Endothelial cell of umbilical vein (primary cell): Measurements from ENCODE around the gene GANAB. TPM values are rescaled to one million over a fixed set of nuclear protein-coding genes. Genes with fewer than 3 reads are reported as not detected.

Source experiments
- BruUV-seq: library from RNA; stranded (reverse); fragments of 400-500 nt; replicated peaks from 2 replicates; lab custom pipeline; 2021; lab: Mats Ljungman, UMichigan
- CTCF ChIA-PET: fragments of 300-600, 350-600 bp; sonication (Branson Sonifier 250); formaldehyde crosslinking; loops from one replicate; lab custom pipeline; 2021; ENCODE audit warnings: antibody characterized with exemption, inconsistent platforms; lab: Charles Lee
- POLR2A ChIA-PET: fragments of 300-600, 350-600 bp; sonication (Branson Sonifier 250); formaldehyde crosslinking; loops from one replicate; lab custom pipeline; 2021; ENCODE audit warnings: antibody characterized with exemption, inconsistent platforms; lab: Charles Lee
- DNase-seq: peaks from one replicate; pipeline ENCODE4 v3.0.0-alpha.2; 2011; ENCODE audit warnings: low read depth, low spot score
- FAIRE-seq: peaks from 2 replicates; lab custom pipeline; 2011; peaks lifted over from hg19 to GRCh38; lab: Jason Lieb, UNC
- H2AFZ ChIP-seq: 2 replicates; pipeline ENCODE4 v1.6.0; 2012; ENCODE audit warnings: low read depth, low read length, control low read depth, inconsistent platforms
- H3K27ac ChIP-seq: 2 replicates; pipeline ENCODE4 v1.5.1; 2011; ENCODE audit warnings: low read depth, mild to moderate bottlenecking, control low read depth, low read length, moderate library complexity; ENCODE audit not compliant: insufficient read depth
- H3K27me3 ChIP-seq, 2 experiments: 2 replicates each; pipeline versions ENCODE4 v1.6.0 to v1.6.1; 2011; ENCODE audit warnings: low read length in 2 of 2, mixed read lengths in 1 of 2; ENCODE audit not compliant: control insufficient read depth in 2 of 2, insufficient read depth in 2 of 2
- H3K36me3 ChIP-seq, 2 experiments: 2 replicates in 1 of 2; 3 replicates in 1 of 2; pipeline ENCODE4 v1.5.1; 2011; ENCODE audit warnings: low read length in 2 of 2, mild to moderate bottlenecking in 1 of 2, moderate library complexity in 1 of 2; ENCODE audit not compliant: control insufficient read depth in 2 of 2, insufficient read depth in 2 of 2; ENCODE audit errors: extremely low read depth in 1 of 2
- H3K4me1 ChIP-seq: 3 replicates; pipeline ENCODE4 v1.5.1; 2011; ENCODE audit warnings: mild to moderate bottlenecking, low read length; ENCODE audit not compliant: control insufficient read depth, insufficient read depth; ENCODE audit errors: extremely low read depth
- H3K4me2 ChIP-seq: 2 replicates; pipeline ENCODE4 v1.6.1; 2011; ENCODE audit warnings: low read length, control low read depth, mixed read lengths; ENCODE audit not compliant: insufficient read depth
- H3K4me3 ChIP-seq, 3 experiments: fragments of 200-600 bp in 1 of 3; sonication (generic), shearing (Covaris generic) in 1 of 3; replicated peaks in 1 of 3; 2 replicates each; pipeline ENCODE4 v1.5.1; 2011 to 2016; ENCODE audit warnings: control low read depth in 3 of 3, low read length in 3 of 3, mild to moderate bottlenecking in 2 of 3, inconsistent platforms in 1 of 3, low read depth in 1 of 3, moderate library complexity in 1 of 3; ENCODE audit not compliant: insufficient read depth in 1 of 3
- H3K79me2 ChIP-seq: 2 replicates; pipeline ENCODE4 v1.6.0; 2012; ENCODE audit warnings: low read length, inconsistent platforms; ENCODE audit not compliant: control insufficient read depth, insufficient read depth
- H3K9ac ChIP-seq: replicated peaks from 2 replicates; pipeline ENCODE3; 2011; ENCODE audit warnings: low read length, control low read depth; ENCODE audit not compliant: insufficient read depth; ENCODE audit errors: extremely low read depth
- H3K9me1 ChIP-seq: replicated peaks from 3 replicates; pipeline ENCODE4 v1.6.0; 2011; ENCODE audit warnings: mild to moderate bottlenecking, low read length; ENCODE audit not compliant: control insufficient read depth, insufficient read depth; ENCODE audit errors: extremely low read depth
- H3K9me3 ChIP-seq: replicated peaks from 2 replicates; pipeline ENCODE4 v1.5.1; 2012; ENCODE audit warnings: low read length, inconsistent platforms; ENCODE audit not compliant: control insufficient read depth, insufficient read depth
- H4K20me1 ChIP-seq: replicated peaks from 2 replicates; pipeline ENCODE3; 2011; ENCODE audit warnings: mild to moderate bottlenecking, low read length; ENCODE audit not compliant: control insufficient read depth, insufficient read depth; ENCODE audit errors: extremely low read depth
- CTCF ChIP-seq, 2 donors: IDR thresholded peaks; 1 replicate in 1 of 2; 2 replicates in 1 of 2; pipeline ENCODE4 v1.5.1; 2011; ENCODE audit warnings: low read length in 2 of 2, mild to moderate bottlenecking in 2 of 2, moderate library complexity in 2 of 2, control low read depth in 1 of 2, inconsistent platforms in 1 of 2, low read depth in 1 of 2; ENCODE audit not compliant: insufficient read depth in 1 of 2; ENCODE audit errors: extremely low read depth in 1 of 2
- EZH2 ChIP-seq: IDR thresholded peaks from 2 replicates; pipeline ENCODE4 v1.6.1; 2012; ENCODE audit warnings: borderline replicate concordance, low read depth, mild to moderate bottlenecking, moderate library complexity, low read length, inconsistent platforms; ENCODE audit not compliant: severe bottlenecking
- FOS ChIP-seq: IDR thresholded peaks from 2 replicates; pipeline ENCODE4 v1.6.1; 2011; ENCODE audit warnings: mild to moderate bottlenecking, low read length, moderate library complexity, borderline replicate concordance; ENCODE audit not compliant: insufficient read depth
- GATA2 ChIP-seq: IDR thresholded peaks from 2 replicates; pipeline ENCODE4 v1.7.0; 2011; ENCODE audit warnings: low read depth, mild to moderate bottlenecking, moderate library complexity, mixed read lengths, low read length; ENCODE audit not compliant: insufficient read length, insufficient read depth
- JUN ChIP-seq: IDR thresholded peaks from 2 replicates; pipeline ENCODE4 v1.6.1; 2011; ENCODE audit warnings: borderline replicate concordance, low read depth; ENCODE audit not compliant: insufficient read length, insufficient read depth
- MAX ChIP-seq: IDR thresholded peaks from 2 replicates; pipeline ENCODE4 v1.6.1; 2011; ENCODE audit not compliant: insufficient read depth, insufficient read length
- MYC ChIP-seq: IDR thresholded peaks from one replicate; pipeline ENCODE4 v1.6.1; 2011; ENCODE audit warnings: mild to moderate bottlenecking, low read depth, low read length
- POLR2A ChIP-seq: IDR thresholded peaks from 2 replicates; pipeline ENCODE4 v1.6.1; 2012; ENCODE audit warnings: low read depth, mild to moderate bottlenecking, control low read depth, low read length
- POLR2AphosphoS5 ChIP-seq: IDR thresholded peaks from 2 replicates; pipeline ENCODE4 v1.6.1; 2012; ENCODE audit warnings: low read depth, mild to moderate bottlenecking, control low read depth, low read length, moderate library complexity; ENCODE audit not compliant: insufficient read depth
- dilution Hi-C: fragments of 300-500 bp; cut with MboI; formaldehyde crosslinking; loops from one replicate; pipeline ENCODE4 v1.15.0; 2019; ENCODE audit warnings: low sequenced_read_pairs; ENCODE audit not compliant: extremely low pct_ligation_motif_present
- intact Hi-C: fragments of 100-400 bp; cut with micrococcal nuclease; formaldehyde crosslinking; loops from one replicate; pipeline ENCODE4 v1.10.0; 2022
- polyA plus RNA-seq, 4 experiments: library from polyadenylated mRNA; depleted of rRNA in 3 of 4; stranded (reverse) in 3 of 4; unstranded in 1 of 4; fragments of >200 nt; gene quantifications; 2 replicates each; pipeline versions ENCODE4 v1.2.1 to v1.2.3, GENCODE V29; 2011 to 2012; ENCODE audit warnings: missing spikeins in 1 of 4
- total RNA-seq: library from RNA; stranded (reverse); gene quantifications from 2 replicates; pipeline ENCODE4 v1.2.3, GENCODE V29; 2021

The GANAB gene
- total and polyA plus RNA-seq, 2 donors (not counting 3 experiments of a cell fraction or from before 2014, with no cell fraction given): 389 to 455 TPM

- Histone ChIP-seq H2AFZ (no peak overlapping the region), H4K20me1 (no peaks in the 10 kb centered on the region), H3K27me3 (no peaks in the 10 kb centered on the region), H3K79me2 (no peaks in the 10 kb centered on the region), H3K9me1 (no peaks in the 10 kb centered on the region), H3K9me3 (no peaks in the 10 kb centered on the region), H3K27ac (no peak overlapping the region), H3K36me3 (peaks cover 0 to 8% of the 10 kb centered on the region in 2 experiments), H3K4me3 (no peak overlapping the region), H3K9ac (no peak overlapping the region), H3K4me1 (peaks cover 25% of the 10 kb centered on the region), H3K4me2 (no peak overlapping the region)
- no TSS peak for BruUV-seq
- no peak for TF ChIP-seq MAX
- CTCF ChIA-PET: interaction anchor here (1.5 to 2.0 kb wide), 2 partner anchors 10 to 156 kb away, joined by 4 to 5 read pairs; partner anchors contain the start of gene TUT1
- intact Hi-C loops (no loop called here), dilution Hi-C loops (no loop called here)
- FAIRE-seq: no peak
- DNase-seq: no peak
- POLR2A ChIA-PET: no interaction called here
These were observed 65.3 kb downstream of the GANAB start for GRCh38 chr11:62580959-62581715.

- ChIA-PET CTCF (interaction anchor here (0.7 to 2.9 kb wide), 4 partner anchors 9 to 155 kb away, joined by 3 to 31 read pairs (median 4); partner anchors contain the start of gene TUT1), POLR2A (interaction anchor here (2.0 kb wide), 1 partner anchor 12 kb away, joined by 5 read pairs; the partner anchor contains the start of gene TUT1)
- Histone ChIP-seq H3K27ac (no peak overlapping the region), H3K4me3 (no peak overlapping the region), H3K9me3 (no peaks in the 10 kb centered on the region), H3K4me1 (peaks cover 41% of the 10 kb centered on the region), H3K4me2 (no peak overlapping the region), H3K36me3 (peaks cover 0 to 6% of the 10 kb centered on the region in 2 experiments), H2AFZ (no peak overlapping the region), H4K20me1 (no peaks in the 10 kb centered on the region), H3K79me2 (peaks cover 19% of the 10 kb centered on the region), H3K9ac (no peak overlapping the region), H3K9me1 (no peaks in the 10 kb centered on the region), H3K27me3 (no peaks in the 10 kb centered on the region)
- FAIRE-seq: peak; percentile 72
- intact Hi-C loops: no loop called here
- dilution Hi-C loops: no loop called here
- no peak for DNase-seq
- TF ChIP-seq EZH2 (no peak), MYC (no peak), JUN (no peak), MAX (no peak), POLR2A (no peak), CTCF (IDR thresholded peaks at IDR 0.05; ENCODE audit: extremely low read depth in 1 of 2, insufficient read depth in 1 of 2, low read depth in 1 of 2, low read length in 2 of 2) (no peak), GATA2 (no peak), POLR2AphosphoS5 (no peak), FOS (no peak)
- BruUV-seq: no TSS peak
These were observed 67.2 kb downstream of the GANAB start for GRCh38 chr11:62579252-62579651.
